H9 (cell line): ENCODE measurements around the gene MAD1L1. TPM values are rescaled to one million over a fixed set of nuclear protein-coding genes. Genes with fewer than 3 reads are reported as not detected.

ENCODE experiments used
- DNase-seq: peaks from one replicate; pipeline ENCODE4 v3.0.0-alpha.2; 2017
- H2AFZ ChIP-seq: one replicate; pipeline ENCODE4 v1.6.1; 2013; ENCODE audit warnings: mild to moderate bottlenecking, low read length, control low read depth, moderate library complexity
- H2AK5ac ChIP-seq: 2 replicates; pipeline ENCODE4 v1.6.1; 2013; ENCODE audit warnings: low read length, control low read depth, mixed read lengths; ENCODE audit not compliant: insufficient read length
- H2BK120ac ChIP-seq: one replicate; pipeline ENCODE4 v1.6.1; 2013; ENCODE audit warnings: low read depth, mild to moderate bottlenecking, low read length, control low read depth, inconsistent platforms; ENCODE audit not compliant: poor library complexity, severe bottlenecking
- H2BK12ac ChIP-seq: 2 replicates; pipeline ENCODE4 v1.6.1; 2013; ENCODE audit warnings: low read length, control low read depth, mixed read lengths, low read depth; ENCODE audit not compliant: insufficient read length
- H2BK15ac ChIP-seq: 2 replicates; pipeline ENCODE4 v1.6.1; 2013; ENCODE audit warnings: low read depth, low read length, control low read depth
- H2BK20ac ChIP-seq: one replicate; pipeline ENCODE4 v1.6.1; 2013; ENCODE audit warnings: low read depth, mild to moderate bottlenecking, low read length, control low read depth, inconsistent platforms; ENCODE audit not compliant: poor library complexity, severe bottlenecking
- H2BK5ac ChIP-seq: 2 replicates; pipeline ENCODE4 v1.6.1; 2013; ENCODE audit warnings: low read length, control low read depth, mixed read lengths; ENCODE audit not compliant: insufficient read length
- H3K14ac ChIP-seq: 2 replicates; pipeline ENCODE4 v1.6.1; 2013; ENCODE audit warnings: low read length, control low read depth; ENCODE audit not compliant: insufficient read depth
- H3K18ac ChIP-seq: 2 replicates; pipeline ENCODE4 v1.6.1; 2013; ENCODE audit warnings: low read depth, mild to moderate bottlenecking, mixed read lengths, low read length, control low read depth; ENCODE audit not compliant: insufficient read length
- H3K23ac ChIP-seq: 2 replicates; pipeline ENCODE4 v1.6.1; 2013; ENCODE audit warnings: low read length, control low read depth, mixed read lengths, low read depth; ENCODE audit not compliant: insufficient read length
- H3K23me2 ChIP-seq: 2 replicates; pipeline ENCODE4 v1.6.1; 2013; ENCODE audit warnings: low read depth, mild to moderate bottlenecking, mixed read lengths, low read length, control low read depth; ENCODE audit not compliant: insufficient read length, poor library complexity, severe bottlenecking
- H3K27ac ChIP-seq: 2 replicates; pipeline ENCODE4 v1.5.1; 2013; ENCODE audit warnings: low read length, control low read depth, mixed read lengths, low read depth; ENCODE audit not compliant: insufficient read length
- H3K27me3 ChIP-seq: 2 replicates; pipeline ENCODE4 v1.6.1; 2013; ENCODE audit warnings: low read length, control low read depth, inconsistent platforms; ENCODE audit not compliant: insufficient read depth
- H3K4ac ChIP-seq: 2 replicates; pipeline ENCODE4 v1.6.1; 2013; ENCODE audit warnings: low read depth, mild to moderate bottlenecking, control low read depth, inconsistent platforms, low read length, moderate library complexity
- H3K4me1 ChIP-seq: 2 replicates; pipeline ENCODE4 v1.6.1; 2013; ENCODE audit warnings: low read length, control low read depth, inconsistent platforms; ENCODE audit not compliant: insufficient read depth
- H3K4me2 ChIP-seq: 2 replicates; pipeline ENCODE4 v1.6.1; 2013; ENCODE audit warnings: low read length, control low read depth, mixed read lengths; ENCODE audit not compliant: insufficient read length, insufficient read depth
- H3K56ac ChIP-seq: 2 replicates; pipeline ENCODE4 v1.6.1; 2013; ENCODE audit warnings: low read depth, mild to moderate bottlenecking, mixed read lengths, low read length, control low read depth; ENCODE audit not compliant: insufficient read length
- H3K79me1 ChIP-seq: 2 replicates; pipeline ENCODE4 v1.6.1; 2013; ENCODE audit warnings: low read depth, mild to moderate bottlenecking, moderate library complexity, low read length, control low read depth, inconsistent platforms; ENCODE audit not compliant: insufficient read depth, poor library complexity, severe bottlenecking
- H3K79me2 ChIP-seq: 2 replicates; pipeline ENCODE4 v1.6.1; 2013; ENCODE audit warnings: low read length, control low read depth, inconsistent platforms; ENCODE audit not compliant: insufficient read depth
- H3K9ac ChIP-seq: 2 replicates; pipeline ENCODE4 v1.6.1; 2013; ENCODE audit warnings: low read length, control low read depth, mixed read lengths; ENCODE audit not compliant: insufficient read length; ENCODE audit errors: extremely low read depth
- H3K9me3 ChIP-seq: one replicate; pipeline ENCODE4 v1.6.1; 2013; ENCODE audit warnings: low read depth, low read length, inconsistent platforms; ENCODE audit not compliant: control insufficient read depth
- H3T11ph ChIP-seq: one replicate; pipeline ENCODE4 v1.6.1; 2013; ENCODE audit warnings: mild to moderate bottlenecking, low read length, control low read depth, inconsistent platforms
- H4K20me1 ChIP-seq: one replicate; pipeline ENCODE4 v1.6.1; 2013; ENCODE audit not compliant: control insufficient read depth, insufficient read length, insufficient read depth
- H4K5ac ChIP-seq: 2 replicates; pipeline ENCODE4 v1.6.1; 2013; ENCODE audit warnings: low read depth, mild to moderate bottlenecking, mixed read lengths, low read length, control low read depth; ENCODE audit not compliant: insufficient read length
- H4K8ac ChIP-seq: replicated peaks from 2 replicates; pipeline ENCODE4 v1.6.1; 2013; ENCODE audit warnings: low read length, control low read depth, mixed read lengths, low read depth; ENCODE audit not compliant: insufficient read length
- H4K91ac ChIP-seq: 2 replicates; pipeline ENCODE4 v1.6.1; 2013; ENCODE audit warnings: low read depth, mild to moderate bottlenecking, moderate library complexity, mixed read lengths, low read length, control low read depth; ENCODE audit not compliant: insufficient read length
- H3K27ac Mint-ChIP-seq, 3 experiments: 2 replicates in 2 of 3; 3 replicates in 1 of 3; pipeline ENCODE4 v1.8.0; 2020 to 2021; ENCODE audit warnings: mixed read lengths in 3 of 3, mild to moderate bottlenecking in 1 of 3, moderate library complexity in 1 of 3
- H3K27me3 Mint-ChIP-seq: 2 replicates; pipeline ENCODE4 v1.8.0; 2021; ENCODE audit warnings: low read depth, mild to moderate bottlenecking, moderate library complexity, mixed read lengths
- H3K36me3 Mint-ChIP-seq, 3 experiments: 2 replicates in 2 of 3; 3 replicates in 1 of 3; pipeline ENCODE4 v1.8.0; 2020 to 2021; ENCODE audit warnings: low read depth in 3 of 3, mixed read lengths in 3 of 3; ENCODE audit not compliant: insufficient read depth in 1 of 3
- H3K4me1 Mint-ChIP-seq, 2 experiments: 2 replicates each; pipeline ENCODE4 v1.8.0; 2020; ENCODE audit warnings: mixed read lengths in 2 of 2
- H3K4me3 Mint-ChIP-seq, 2 experiments: 2 replicates in 1 of 2; 3 replicates in 1 of 2; pipeline ENCODE4 v1.8.0; 2020 to 2021; ENCODE audit warnings: mild to moderate bottlenecking in 2 of 2, mixed read lengths in 2 of 2, moderate library complexity in 1 of 2
- H3K9me3 Mint-ChIP-seq, 2 experiments: 2 replicates in 1 of 2; 3 replicates in 1 of 2; pipeline ENCODE4 v1.8.0; 2020; ENCODE audit warnings: mild to moderate bottlenecking in 2 of 2, mixed read lengths in 2 of 2, moderate library complexity in 1 of 2
- WGBS: extraction: QIAGEN DNeasy Blood & Tissue Kit; methylation state at CpG from one replicate; pipeline ENCODE4 v1.1.7; 2013; ENCODE audit warnings: missing lambda C conversion rate, low lambda C conversion rate, mixed read lengths; ENCODE audit not compliant: insufficient read length; ENCODE audit errors: extremely low coverage; 5-methylcytosine and 5-hydroxymethylcytosine counted together
- total RNA-seq: library from RNA; stranded (reverse); gene quantifications from 2 replicates; pipeline ENCODE4 v1.2.1, GENCODE V29; 2021
- TF ChIP-seq, protein P1 (sequence below): fragments of 200-600 bp; sonication (generic); conservative IDR thresholded peaks from 3 replicates; pipeline ENCODE4 v1.8.0; 2021; ENCODE audit warnings: antibody characterized with exemption, mild to moderate bottlenecking

Gene MAD1L1
- total RNA-seq, 1 experiment from 2014 or later: 39.0 TPM

DNA sequence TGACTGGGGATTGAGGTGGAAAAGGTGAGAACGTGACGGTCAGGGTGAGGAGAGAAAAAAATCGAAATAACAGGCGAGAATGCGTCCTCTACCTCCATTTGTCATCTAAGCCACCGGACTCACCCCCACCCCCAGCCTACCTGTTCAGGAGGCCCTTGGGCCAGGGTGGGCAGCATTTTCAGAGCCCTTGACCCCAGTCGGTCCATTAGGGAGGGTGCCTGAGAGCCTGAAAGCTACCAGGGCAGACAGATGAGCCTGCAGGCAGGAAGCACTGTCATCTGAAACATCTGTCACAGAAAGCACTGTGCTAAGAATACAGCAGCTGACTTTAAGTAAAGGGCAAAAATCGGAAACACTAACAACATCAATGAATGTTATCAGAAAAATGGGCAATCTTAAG, 47.0 kb downstream of the MAD1L1 start:
- no peak overlapping the region for H2BK20ac ChIP-seq
- no peak overlapping the region for H2AFZ ChIP-seq
- H2BK15ac ChIP-seq: no peak overlapping the region
- no peaks in the 10 kb centered on the region for H3K4me1 ChIP-seq
- no peaks in the 10 kb centered on the region for H4K20me1 ChIP-seq
- H3K4me2 ChIP-seq: no peak overlapping the region
- Mint-ChIP-seq H3K4me1 (no peaks in the 10 kb centered on the region), H3K27ac (no peak overlapping the region; a peak in 1 of 7 replicates), H3K36me3 (peaks cover 39 to 55% (median 47%) of the 10 kb centered on the region in 3 experiments), H3K9me3 (peaks cover 8 to 15% of the 10 kb centered on the region in 2 experiments; a peak in 4 of 5 replicates), H3K4me3 (no peak overlapping the region), H3K27me3 (no peaks in the 10 kb centered on the region)
- no peaks in the 10 kb centered on the region for H3K9me3 ChIP-seq
- H3K27ac ChIP-seq: no peak overlapping the region
- H3K79me1 ChIP-seq: no peaks in the 10 kb centered on the region
- H3K4ac ChIP-seq: no peak overlapping the region
- no peaks in the 10 kb centered on the region for H3K23me2 ChIP-seq
- H4K91ac ChIP-seq: no peak overlapping the region
- no peak overlapping the region for H4K5ac ChIP-seq
- no peak overlapping the region for H3T11ph ChIP-seq
- H3K9ac ChIP-seq: no peak overlapping the region
- no peak overlapping the region for H3K18ac ChIP-seq
- no peak overlapping the region for H3K14ac ChIP-seq
- no peak overlapping the region for H3K23ac ChIP-seq
- no peak overlapping the region for H2BK120ac ChIP-seq
- H2BK5ac ChIP-seq: no peak overlapping the region
- no peaks in the 10 kb centered on the region for H3K79me2 ChIP-seq
- H4K8ac ChIP-seq: no peak overlapping the region
- H2AK5ac ChIP-seq: no peak overlapping the region
- no peak for DNase-seq
- TF ChIP-seq, protein P1, sequence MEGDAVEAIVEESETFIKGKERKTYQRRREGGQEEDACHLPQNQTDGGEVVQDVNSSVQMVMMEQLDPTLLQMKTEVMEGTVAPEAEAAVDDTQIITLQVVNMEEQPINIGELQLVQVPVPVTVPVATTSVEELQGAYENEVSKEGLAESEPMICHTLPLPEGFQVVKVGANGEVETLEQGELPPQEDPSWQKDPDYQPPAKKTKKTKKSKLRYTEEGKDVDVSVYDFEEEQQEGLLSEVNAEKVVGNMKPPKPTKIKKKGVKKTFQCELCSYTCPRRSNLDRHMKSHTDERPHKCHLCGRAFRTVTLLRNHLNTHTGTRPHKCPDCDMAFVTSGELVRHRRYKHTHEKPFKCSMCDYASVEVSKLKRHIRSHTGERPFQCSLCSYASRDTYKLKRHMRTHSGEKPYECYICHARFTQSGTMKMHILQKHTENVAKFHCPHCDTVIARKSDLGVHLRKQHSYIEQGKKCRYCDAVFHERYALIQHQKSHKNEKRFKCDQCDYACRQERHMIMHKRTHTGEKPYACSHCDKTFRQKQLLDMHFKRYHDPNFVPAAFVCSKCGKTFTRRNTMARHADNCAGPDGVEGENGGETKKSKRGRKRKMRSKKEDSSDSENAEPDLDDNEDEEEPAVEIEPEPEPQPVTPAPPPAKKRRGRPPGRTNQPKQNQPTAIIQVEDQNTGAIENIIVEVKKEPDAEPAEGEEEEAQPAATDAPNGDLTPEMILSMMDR: no peak
- H2BK12ac ChIP-seq: no peak overlapping the region
- H3K56ac ChIP-seq: no peak overlapping the region
- no CpG with 5 or more reads among the region's 8 CpGs for WGBS
- H3K27me3 ChIP-seq: no peaks in the 10 kb centered on the region
